ENCODE results near the gene DOHH.

The DOHH gene

GRCh38 chr19:3515891-3516422 is 15.5 kb upstream of the DOHH start:
- Histone ChIP-seq H3K4me3 (ENCODE audit: low read length, poor library complexity, severe bottlenecking) (no peak overlapping the region), H3K27me3 (ENCODE audit: insufficient read depth, low read length, poor library complexity, severe bottlenecking) (no peaks in the 10 kb centered on the region), H3K4me1 (ENCODE audit: insufficient read depth, low read length, poor library complexity, severe bottlenecking) (no peaks in the 10 kb centered on the region), H4K20me1 (ENCODE audit: insufficient read depth, low read length, poor library complexity, severe bottlenecking) (peaks cover 72% of the 10 kb centered on the region), H3K4me2 (ENCODE audit: low read depth, low read length, poor library complexity, severe bottlenecking) (no peak overlapping the region), H3K36me3 (ENCODE audit: insufficient read depth, low read length) (peaks cover 18% of the 10 kb centered on the region; the same call in 1 of the 2 replicates), H3K79me2 (ENCODE audit: insufficient read depth, low read length) (peaks cover 100% of the 10 kb centered on the region), H3K9me3 (ENCODE audit: insufficient read depth, low read depth, low read length) (no peaks in the 10 kb centered on the region), H3K9me2 (replicated peaks; ENCODE audit: low read depth, low read length) (no peaks in the 10 kb centered on the region), H3F3A (ENCODE audit: low read depth) (no peaks in the 10 kb centered on the region), H3K9ac (ENCODE audit: low read depth, low read length, poor library complexity, severe bottlenecking) (no peak overlapping the region), H2AFZ (ENCODE audit: low read length) (no peak overlapping the region)
- no peak for TF ChIP-seq CTCF (conservative IDR thresholded peaks at IDR 0.05; ENCODE audit: low read length)
- TF ChIP-seq EZH2phosphoT487 (IDR thresholded peaks at IDR 0.05; ENCODE audit: borderline replicate concordance) = no peak

GRCh38 chr19:3514930-3515329 is 14.5 kb upstream of the DOHH start:
- peaks cover 7% of the 10 kb centered on the region for H3K4me1 ChIP-seq (ENCODE audit: insufficient read depth, low read length, poor library complexity, severe bottlenecking)
- TF ChIP-seq EZH2phosphoT487 (IDR thresholded peaks at IDR 0.05; ENCODE audit: borderline replicate concordance) (no peak), CTCF (conservative IDR thresholded peaks at IDR 0.05; ENCODE audit: low read length) (no peak)
- H3K27me3 ChIP-seq (ENCODE audit: insufficient read depth, low read length, poor library complexity, severe bottlenecking) = no peaks in the 10 kb centered on the region
- H3K36me3 ChIP-seq (ENCODE audit: insufficient read depth, low read length) = peaks cover 15% of the 10 kb centered on the region; the same call in 1 of the 2 replicates
- H3F3A ChIP-seq (ENCODE audit: low read depth) = no peaks in the 10 kb centered on the region
- peaks cover 100% of the 10 kb centered on the region for H3K79me2 ChIP-seq (ENCODE audit: insufficient read depth, low read length)
- no peaks in the 10 kb centered on the region for H3K9me3 ChIP-seq (ENCODE audit: insufficient read depth, low read depth, low read length)
- no peak overlapping the region for H3K4me2 ChIP-seq (ENCODE audit: low read depth, low read length, poor library complexity, severe bottlenecking)
- H2AFZ ChIP-seq (ENCODE audit: low read length) = no peak overlapping the region
- H3K4me3 ChIP-seq (ENCODE audit: low read length, poor library complexity, severe bottlenecking) = no peak overlapping the region
- peaks cover 75% of the 10 kb centered on the region for H4K20me1 ChIP-seq (ENCODE audit: insufficient read depth, low read length, poor library complexity, severe bottlenecking)
- H3K9me2 ChIP-seq (replicated peaks; ENCODE audit: low read depth, low read length) = no peaks in the 10 kb centered on the region
- H3K9ac ChIP-seq (ENCODE audit: low read depth, low read length, poor library complexity, severe bottlenecking) = no peak overlapping the region

GRCh38 chr19:3513229-3514140 is 13.0 kb upstream of the DOHH start:
- TF ChIP-seq CTCF (conservative IDR thresholded peaks at IDR 0.05; ENCODE audit: low read length) (no peak), EZH2phosphoT487 (IDR thresholded peaks at IDR 0.05; ENCODE audit: borderline replicate concordance) (no peak)
- H3F3A ChIP-seq (ENCODE audit: low read depth) = no peaks in the 10 kb centered on the region
- H3K4me2 ChIP-seq (ENCODE audit: low read depth, low read length, poor library complexity, severe bottlenecking) = no peak overlapping the region
- peaks cover 5% of the 10 kb centered on the region; the same call in 1 of the 2 replicates for H3K36me3 ChIP-seq (ENCODE audit: insufficient read depth, low read length)
- H2AFZ ChIP-seq (ENCODE audit: low read length) = no peak overlapping the region
- H3K79me2 ChIP-seq (ENCODE audit: insufficient read depth, low read length) = peaks cover 100% of the 10 kb centered on the region
- H3K9me2 ChIP-seq (replicated peaks; ENCODE audit: low read depth, low read length) = no peaks in the 10 kb centered on the region
- H3K4me1 ChIP-seq (ENCODE audit: insufficient read depth, low read length, poor library complexity, severe bottlenecking) = peaks cover 22% of the 10 kb centered on the region
- H3K4me3 ChIP-seq (ENCODE audit: low read length, poor library complexity, severe bottlenecking) = no peak overlapping the region
- no peak overlapping the region for H3K9ac ChIP-seq (ENCODE audit: low read depth, low read length, poor library complexity, severe bottlenecking)
- H4K20me1 ChIP-seq (ENCODE audit: insufficient read depth, low read length, poor library complexity, severe bottlenecking) = peaks cover 77% of the 10 kb centered on the region
- H3K27me3 ChIP-seq (ENCODE audit: insufficient read depth, low read length, poor library complexity, severe bottlenecking) = no peaks in the 10 kb centered on the region
- no peaks in the 10 kb centered on the region for H3K9me3 ChIP-seq (ENCODE audit: insufficient read depth, low read depth, low read length)
